ENCODE data around the gene DUSP9.

DNA sequence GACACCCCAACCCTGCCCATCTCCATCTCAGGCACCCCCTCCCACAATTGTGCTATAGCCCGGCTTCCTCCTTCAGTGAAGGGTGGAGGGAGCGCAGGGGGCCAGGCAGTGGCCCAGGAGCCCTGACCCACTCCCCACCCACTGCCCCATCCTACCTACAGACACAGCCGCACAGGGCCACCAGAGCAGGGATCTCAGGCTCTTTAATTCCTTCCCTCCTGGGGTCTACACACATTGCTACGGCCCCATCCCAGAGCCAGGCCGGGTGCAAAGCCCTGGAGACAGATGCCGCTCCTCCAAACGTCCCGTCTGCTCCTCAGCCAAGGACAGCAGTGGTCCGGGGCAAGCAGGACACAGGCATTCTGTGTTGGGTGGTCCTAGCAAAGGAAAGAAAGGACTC, 12.8 kb upstream of the DUSP9 start:
- TF ChIP-seq, protein P1, sequence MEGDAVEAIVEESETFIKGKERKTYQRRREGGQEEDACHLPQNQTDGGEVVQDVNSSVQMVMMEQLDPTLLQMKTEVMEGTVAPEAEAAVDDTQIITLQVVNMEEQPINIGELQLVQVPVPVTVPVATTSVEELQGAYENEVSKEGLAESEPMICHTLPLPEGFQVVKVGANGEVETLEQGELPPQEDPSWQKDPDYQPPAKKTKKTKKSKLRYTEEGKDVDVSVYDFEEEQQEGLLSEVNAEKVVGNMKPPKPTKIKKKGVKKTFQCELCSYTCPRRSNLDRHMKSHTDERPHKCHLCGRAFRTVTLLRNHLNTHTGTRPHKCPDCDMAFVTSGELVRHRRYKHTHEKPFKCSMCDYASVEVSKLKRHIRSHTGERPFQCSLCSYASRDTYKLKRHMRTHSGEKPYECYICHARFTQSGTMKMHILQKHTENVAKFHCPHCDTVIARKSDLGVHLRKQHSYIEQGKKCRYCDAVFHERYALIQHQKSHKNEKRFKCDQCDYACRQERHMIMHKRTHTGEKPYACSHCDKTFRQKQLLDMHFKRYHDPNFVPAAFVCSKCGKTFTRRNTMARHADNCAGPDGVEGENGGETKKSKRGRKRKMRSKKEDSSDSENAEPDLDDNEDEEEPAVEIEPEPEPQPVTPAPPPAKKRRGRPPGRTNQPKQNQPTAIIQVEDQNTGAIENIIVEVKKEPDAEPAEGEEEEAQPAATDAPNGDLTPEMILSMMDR (IDR thresholded peaks at IDR 0.05): no peak
- TF ChIP-seq POLR2A (IDR thresholded peaks at IDR 0.05): no peak

Measured in prostate gland (tissue), 2 donors.